ENCODE results near the gene PTGER1.
A peak's percentile ranks its signal among the peaks of the same experiment; 100 is the strongest.

PTGER1 gene

GRCh38 chr19:14502334-14503092, 27.4 kb upstream of the PTGER1 start:
- no peak for DNase-seq

DNA sequence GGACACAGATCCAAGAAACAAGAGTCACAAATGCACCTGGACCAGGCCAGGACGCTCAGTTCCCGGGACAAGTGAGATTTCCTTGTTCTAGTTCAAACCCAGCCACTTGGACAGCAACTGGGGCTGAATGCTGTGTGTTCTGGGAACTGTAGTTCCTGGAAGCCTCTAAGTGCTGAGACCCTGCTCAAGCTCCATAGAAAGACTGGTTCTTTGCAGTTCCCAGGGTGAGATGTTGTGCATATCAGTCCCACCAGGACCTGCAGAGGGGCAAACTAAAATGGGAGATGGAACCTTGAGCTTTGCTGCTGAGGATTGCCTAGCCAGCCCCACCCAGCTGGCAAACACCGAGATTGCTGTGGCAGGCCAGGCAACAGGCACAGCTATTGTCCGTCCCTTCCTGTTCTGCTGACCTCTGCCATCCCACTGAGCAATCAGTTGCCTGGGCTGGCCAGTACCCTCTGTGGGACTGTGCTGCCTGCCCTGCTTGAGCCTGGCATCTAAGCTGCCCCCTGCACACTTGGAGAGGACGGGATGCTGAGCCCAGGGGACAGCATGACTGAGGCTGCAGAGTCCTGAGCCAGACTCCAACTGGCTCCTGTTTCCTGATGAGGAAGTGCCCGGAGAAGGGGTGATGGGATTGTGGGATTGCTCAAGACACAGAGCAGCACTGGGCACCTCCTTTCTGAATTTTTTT, 22.2 kb upstream of the PTGER1 start:
- no peak for DNase-seq

GRCh38 chr19:14496834-14497227, 21.7 kb upstream of the PTGER1 start:
- DNase-seq = no peak

DNA sequence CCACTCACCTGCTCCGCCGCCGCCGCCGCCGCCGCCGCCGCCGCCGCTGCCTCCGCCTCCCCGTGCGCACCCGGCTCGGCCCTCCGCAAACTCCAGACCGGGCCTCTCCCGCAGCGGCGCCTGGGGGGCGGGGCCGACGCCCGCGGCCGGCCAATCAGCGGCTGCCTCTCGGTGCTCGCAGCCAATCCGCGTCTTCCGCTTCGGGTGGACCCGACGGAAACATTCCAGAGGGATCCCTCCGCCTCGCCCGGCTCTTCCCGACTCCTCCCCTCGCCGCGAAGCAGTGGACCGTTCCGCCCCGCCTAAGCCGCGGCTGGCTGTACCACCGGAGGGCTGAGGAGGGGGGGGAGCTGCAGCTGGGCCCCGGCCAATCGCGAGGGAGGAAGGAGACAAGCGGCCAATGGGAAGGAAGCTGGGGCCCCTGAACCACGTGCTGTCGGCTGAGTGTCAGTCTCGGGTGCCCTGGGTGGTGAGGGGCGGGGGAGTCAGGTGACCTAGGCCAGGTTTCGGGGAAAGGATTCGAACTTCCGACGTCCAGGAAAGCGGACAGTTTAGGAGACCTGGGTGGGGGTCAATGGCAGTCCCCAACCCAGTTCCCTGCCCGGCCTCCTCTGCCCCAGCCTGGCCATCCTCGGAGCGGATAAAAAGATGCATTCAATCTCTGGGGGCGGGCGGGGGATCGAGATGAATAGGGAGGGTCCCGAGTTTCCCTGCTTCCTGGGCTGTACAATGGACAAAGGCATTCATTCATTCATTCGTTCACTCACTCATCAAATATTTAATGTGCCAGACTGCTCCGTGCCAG, 21.1 kb upstream of the PTGER1 start, which contains the start of gene GIPC1:
TSS of gene GIPC1 (minus strand) at position 99 of the 805 bp plus-strand sequence. CDS start 13,151 bp downstream, outside the sequence.
- peak; percentile 98 to 99 for DNase-seq

DNA sequence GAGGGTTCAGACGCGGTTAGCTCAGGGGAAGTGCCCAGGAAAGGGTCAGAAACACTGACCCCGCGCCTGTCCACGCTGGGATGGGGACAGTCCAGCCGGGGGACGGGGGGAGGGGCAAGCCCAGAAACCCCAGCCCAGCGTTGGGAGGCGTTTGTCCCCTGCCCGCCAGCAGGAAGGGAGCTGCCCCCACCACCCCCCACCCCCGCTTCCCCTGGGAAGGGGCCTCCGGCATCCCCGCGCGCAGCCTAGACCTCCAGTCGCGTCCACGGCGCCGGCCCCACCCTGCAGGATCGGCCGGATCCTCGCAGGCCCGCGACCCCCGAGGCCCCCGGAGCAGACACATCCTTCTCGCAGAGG, 20.5 kb upstream of the PTGER1 start:
- DNase-seq = no peak

DNA sequence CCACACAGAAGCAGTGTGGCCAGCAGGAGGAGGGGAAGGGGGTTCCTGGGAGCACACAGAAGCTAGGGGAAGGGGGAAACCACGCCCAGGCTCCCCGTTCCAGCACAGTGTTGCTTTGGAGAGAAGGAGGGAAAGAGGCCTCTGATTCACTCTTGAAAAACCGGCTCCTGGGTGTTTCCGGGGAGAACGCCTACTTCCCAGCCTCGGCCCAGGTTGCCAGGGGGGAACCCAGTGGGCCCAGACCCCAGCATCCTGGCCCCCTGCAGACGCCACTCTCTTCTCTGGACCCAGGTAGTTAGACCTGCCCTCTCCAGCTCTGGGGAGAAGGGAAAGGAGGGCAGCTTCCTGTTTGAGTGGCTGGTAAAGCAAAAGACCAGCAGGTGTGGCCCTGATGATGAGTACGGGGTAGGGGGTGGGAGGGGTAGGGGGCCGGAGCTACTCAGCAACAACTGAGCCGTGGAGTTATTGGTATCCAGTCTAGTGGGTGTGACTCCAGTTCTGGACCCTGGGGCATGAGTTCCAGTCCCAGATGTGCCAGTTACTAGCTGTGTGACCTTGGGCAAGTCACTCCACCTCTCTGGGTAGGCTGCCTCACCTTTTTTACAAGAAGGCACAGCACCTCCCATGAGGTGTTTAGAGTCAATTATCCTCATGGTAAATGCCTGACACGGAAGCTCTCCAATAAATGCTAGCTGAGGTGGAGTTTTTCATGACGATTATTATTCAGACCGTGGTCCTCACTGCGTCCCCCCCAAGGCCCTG, 19.9 kb upstream of the PTGER1 start:
- no peak for DNase-seq

GRCh38 chr19:14494411-14494810, 19.3 kb upstream of the PTGER1 start:
- DNase-seq = no peak

DNA sequence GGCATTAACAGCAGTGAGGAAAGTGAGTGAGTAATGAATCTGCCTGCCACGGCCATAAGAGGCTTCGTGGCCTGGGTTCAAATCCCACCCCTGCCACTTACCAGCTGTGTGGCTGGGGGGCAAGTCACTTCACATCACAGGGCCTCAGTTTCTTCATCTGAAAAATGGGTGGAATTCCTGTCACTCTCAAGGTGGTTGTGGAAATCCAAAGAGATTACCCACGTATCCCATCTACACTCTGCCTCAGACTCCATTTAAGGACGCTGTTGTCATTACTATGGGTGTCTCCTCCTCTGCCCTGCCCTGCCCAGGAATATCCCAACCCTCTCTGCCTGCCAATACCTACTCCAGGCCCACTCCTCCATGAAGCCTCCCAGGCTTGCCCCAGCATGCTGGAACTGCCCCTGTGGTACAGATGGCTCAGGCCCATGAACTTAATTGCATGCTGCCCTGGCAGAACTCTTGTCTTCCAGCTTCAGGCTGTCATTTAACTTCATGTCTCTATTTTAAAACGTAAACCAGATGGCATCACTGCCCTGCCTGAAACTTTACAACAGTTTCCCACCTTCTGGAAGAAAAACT, 17.7 kb upstream of the PTGER1 start:
- DNase-seq = no peak

GRCh38 chr19:14487370-14488125, 12.4 kb upstream of the PTGER1 start:
- no peak for DNase-seq

DNA sequence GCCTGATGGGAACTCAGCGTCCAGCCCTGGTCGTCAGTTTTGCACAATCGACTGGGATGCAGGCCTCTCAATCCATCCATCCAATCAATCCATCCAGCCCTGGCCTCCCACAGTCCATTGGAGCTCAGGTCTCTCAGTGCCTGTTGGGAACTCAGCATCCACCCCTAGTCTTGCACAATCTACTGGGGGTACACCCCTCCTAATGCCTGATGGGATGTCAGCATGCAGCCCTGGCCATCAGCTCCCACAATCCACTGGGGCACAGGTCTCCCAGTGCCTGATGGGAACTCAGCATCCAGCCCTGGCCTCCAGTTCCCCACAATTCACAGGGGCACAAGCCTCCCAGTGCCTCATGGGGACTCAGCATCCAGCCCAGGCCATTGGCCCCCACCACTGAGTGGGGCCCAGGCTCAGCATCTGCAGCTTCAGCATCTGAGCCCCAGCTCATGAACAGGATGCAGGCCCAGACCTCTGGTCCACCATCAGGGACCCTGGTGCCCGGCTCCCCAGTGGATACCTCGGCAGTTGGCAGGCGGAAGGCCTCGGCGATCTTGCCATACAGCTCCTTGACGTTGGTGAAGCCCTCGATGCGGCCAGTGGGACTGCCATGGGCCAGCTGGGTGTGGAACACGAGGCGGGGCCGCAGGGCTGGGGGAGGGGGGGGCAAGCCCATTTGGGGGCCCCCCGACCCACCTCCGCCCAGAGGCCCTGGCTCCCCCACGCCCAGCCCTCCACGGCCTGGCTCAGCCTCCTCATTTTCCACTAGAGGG, 7.2 kb upstream of the PTGER1 start:
- no peak for DNase-seq

- no peak for DNase-seq
Observed at GRCh38 chr19:14480700-14481079, 5.5 kb upstream of the PTGER1 start.

- DNase-seq = no peak
Observed at GRCh38 chr19:14479975-14480699, 5.0 kb upstream of the PTGER1 start.

- no peak for DNase-seq
Observed at GRCh38 chr19:14479309-14479974, 4.3 kb upstream of the PTGER1 start.

DNA sequence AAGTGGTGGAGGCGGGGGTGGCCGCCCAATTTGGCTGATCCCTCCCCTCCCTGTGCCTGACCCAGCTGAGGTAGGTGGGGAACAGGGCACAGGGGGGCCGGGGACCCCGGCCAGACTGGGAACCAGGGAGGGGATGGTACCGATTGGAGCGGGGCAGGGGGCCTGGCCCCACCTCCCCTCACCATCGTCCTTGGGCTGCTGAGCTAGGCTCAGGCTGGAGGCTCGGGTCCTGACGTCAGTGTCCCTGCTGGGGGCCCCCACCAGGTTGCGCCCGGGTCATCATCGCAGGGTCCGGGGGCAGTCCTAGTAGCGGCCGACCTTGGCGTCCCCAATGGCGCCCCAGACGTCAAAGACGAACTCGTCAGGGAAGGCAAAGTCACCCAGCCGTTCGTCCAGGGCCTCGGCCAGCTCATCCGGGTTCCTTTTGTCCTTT, 3.0 kb upstream of the PTGER1 start:
- DNase-seq = no peak

- no peak for DNase-seq
Observed at GRCh38 chr19:14477418-14478112, 2.4 kb upstream of the PTGER1 start.

- peak in 1 of 2 experiments; percentile 7 for DNase-seq
Observed at GRCh38 chr19:14476673-14477401, 1.7 kb upstream of the PTGER1 start.

- DNase-seq = no peak
Observed at GRCh38 chr19:14476327-14476672, 1.1 kb upstream of the PTGER1 start.

GRCh38 chr19:14474827-14475226, 327 bp downstream of the PTGER1 start:
- DNase-seq = no peak
